G401.6 (cell line): Measurements from ENCODE around the gene DDA1.
"Not testable (repeated sequence)": the region's sequence is repeated elsewhere in the genome, so short reads cannot be mapped to it uniquely, and the experiment has no call there.

ENCODE experiments used
- FAIRE-seq: peaks from 2 replicates; lab custom pipeline; 2012; peaks lifted over from hg19 to GRCh38; lab: Jason Lieb, UNC

The DDA1 gene

GRCh38 chr19:17347877-17348276, 38.5 kb downstream of the DDA1 start:
- no peak for FAIRE-seq

DNA sequence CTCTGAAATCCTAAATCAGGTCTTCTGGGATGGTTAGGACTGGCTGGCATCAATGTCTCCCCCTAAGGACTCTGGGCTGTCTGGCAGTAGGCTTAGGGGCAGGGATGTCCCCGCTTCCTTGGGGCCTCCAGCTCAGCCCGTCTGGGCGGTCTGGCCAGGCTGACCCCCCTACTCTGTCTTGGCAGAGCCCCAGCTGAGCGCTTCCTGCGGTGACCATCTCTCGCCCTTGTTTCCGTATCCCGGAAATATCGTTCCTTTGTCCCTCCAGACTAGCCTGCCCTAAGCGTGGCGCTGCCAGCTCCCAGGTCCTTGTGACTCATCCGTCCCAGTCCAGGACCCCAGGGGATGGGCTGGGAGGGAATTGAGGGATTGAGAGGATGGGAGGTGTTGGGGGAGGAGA, 39.3 kb downstream of the DDA1 start:
- FAIRE-seq = no peak

GRCh38 chr19:17351815-17352435, 42.6 kb downstream of the DDA1 start:
- no peak for FAIRE-seq

DNA sequence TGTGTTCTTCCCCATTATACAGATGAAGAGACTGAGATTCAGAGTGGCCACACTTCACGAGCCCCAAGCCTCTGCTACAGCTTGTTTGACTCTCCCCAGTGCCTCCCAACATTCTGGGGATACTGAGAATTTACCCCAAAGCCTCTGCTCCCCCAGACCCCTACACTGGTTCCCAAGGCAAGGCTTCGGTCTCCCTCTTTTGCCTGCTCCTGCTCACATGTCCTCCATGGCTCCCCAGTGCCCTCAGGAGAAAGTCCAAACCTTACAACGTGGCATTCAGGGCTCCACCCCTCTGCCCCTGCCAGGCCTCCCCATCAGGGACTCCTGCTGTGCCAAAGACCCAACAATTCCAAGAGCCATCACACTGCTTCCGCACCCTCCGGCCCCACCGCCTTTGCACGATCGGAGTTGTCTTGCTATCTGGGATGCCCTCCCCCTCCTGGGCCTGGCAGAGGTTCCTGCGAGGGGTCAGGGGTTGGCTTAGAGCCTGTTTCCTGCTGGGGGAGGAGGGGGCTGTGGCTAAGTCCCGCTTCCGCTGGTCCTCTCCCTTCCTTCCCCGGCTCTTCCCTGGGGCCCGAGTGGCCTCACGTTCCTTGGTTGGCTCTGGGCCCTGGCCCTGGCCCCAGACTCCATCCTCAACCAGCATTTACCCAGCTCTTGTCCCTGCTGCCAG, 43.4 kb downstream of the DDA1 start:
- FAIRE-seq = no peak

DNA sequence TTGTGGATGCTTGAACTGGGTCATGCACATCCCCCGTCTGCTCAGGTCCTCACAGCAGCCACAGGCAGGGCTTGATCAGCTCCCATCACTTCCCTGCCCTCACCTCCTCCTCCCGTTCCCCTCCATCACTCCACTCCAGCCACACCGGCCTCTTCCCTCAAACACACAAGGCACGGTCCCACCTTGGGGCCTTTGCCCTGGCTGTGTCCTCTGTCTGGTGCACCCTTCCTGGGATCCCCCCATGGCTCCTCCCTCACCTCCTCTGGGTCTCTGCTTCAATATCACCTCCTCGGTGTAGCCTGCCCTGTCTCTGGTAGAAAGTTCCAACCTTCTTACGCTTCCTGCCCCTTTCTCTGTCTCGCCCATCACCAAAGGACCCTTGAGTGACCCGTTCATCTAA, 44.0 kb downstream of the DDA1 start:
- no peak for FAIRE-seq

GRCh38 chr19:17357078-17357666, 47.8 kb downstream of the DDA1 start:
- FAIRE-seq = no peak

DNA sequence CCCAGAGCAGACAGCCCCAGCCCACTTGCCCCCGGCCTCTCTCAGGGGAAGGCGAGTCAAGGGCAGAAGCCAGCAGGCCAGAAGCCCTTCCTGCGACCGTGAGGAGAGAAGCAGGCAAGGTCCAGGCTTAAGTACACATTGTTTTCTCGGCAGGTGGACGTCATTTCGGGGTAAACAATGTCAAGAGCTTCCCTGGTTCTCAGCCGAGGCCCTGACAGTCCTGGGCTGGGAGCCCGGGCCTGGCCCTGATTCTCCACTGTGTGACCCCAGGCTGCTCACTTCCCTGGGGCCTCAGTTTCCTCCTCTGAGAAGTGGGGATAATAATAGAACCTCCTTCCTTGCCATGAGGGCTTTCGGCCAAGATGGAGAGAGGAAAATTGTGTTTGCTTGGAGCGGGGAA, 48.4 kb downstream of the DDA1 start:
- no peak for FAIRE-seq

DNA sequence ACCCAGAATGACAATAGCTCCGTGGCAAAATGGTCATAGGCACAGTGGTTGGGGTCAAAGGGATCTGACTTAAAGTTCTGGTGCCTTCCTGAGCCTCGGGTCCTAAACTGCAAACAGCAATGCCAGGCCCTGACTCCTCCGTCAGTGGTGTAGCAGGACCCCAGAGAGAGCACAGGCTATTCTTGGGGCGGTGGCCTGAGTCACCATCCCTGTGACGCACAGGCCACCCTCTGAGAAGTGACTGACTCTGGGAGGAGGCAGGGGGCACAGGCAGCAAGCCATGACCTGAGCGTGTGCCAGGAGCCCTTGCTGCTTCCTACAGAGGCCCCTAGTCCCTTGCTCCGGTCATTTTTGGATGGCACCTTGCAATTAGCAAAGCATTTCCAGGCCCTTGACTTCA, 49.0 kb downstream of the DDA1 start:
- no peak for FAIRE-seq

GRCh38 chr19:17359905-17360800, 50.8 kb downstream of the DDA1 start:
- no peak for FAIRE-seq

GRCh38 chr19:17363852-17364605, 54.7 kb downstream of the DDA1 start:
- FAIRE-seq = not testable (repeated sequence)

- FAIRE-seq = no peak
Observed at GRCh38 chr19:17365361-17365760, 56.0 kb downstream of the DDA1 start.

- no peak for FAIRE-seq
Observed at GRCh38 chr19:17370026-17370587, 60.7 kb downstream of the DDA1 start.
